Measurements from ENCODE around the gene PLCG2.

Gene PLCG2

DNA sequence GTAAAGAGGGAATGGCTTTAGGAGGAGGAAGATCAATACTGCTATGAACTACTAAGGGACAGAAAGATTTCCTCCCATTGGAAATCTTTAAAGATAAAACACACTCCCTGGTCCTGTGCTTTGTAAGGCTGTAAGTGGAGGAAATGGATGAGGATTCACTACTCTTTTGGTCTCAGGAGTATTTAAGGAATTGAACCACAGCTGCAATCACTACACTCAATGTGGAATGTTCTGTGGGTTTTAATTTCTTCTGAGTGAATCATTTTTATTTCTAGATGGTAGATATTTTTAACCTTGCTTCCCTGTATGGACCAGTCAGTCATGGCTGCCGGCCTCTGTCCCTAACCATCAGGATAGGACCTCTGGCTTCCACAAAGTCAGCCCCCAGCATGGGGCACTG is 166.6 kb downstream of the PLCG2 start:
- no peak; the same call in 2 of the 3 replicates for ATAC-seq
- TF ChIP-seq ZFP30 (CRISPR knock-in tag; IDR thresholded peaks at IDR 0.05) (no peak), CSRNP3 (CRISPR knock-in tag; IDR thresholded peaks at IDR 0.05) (no peak), CREB5 (CRISPR knock-in tag; IDR thresholded peaks at IDR 0.05; ENCODE audit: low read depth) (no peak), CSDC2 (CRISPR knock-in tag; IDR thresholded peaks at IDR 0.05) (no peak), PPARA (CRISPR knock-in tag; IDR thresholded peaks at IDR 0.05; ENCODE audit: borderline replicate concordance) (no peak), RARB (CRISPR knock-in tag; IDR thresholded peaks at IDR 0.05) (no peak), OSR1 (CRISPR knock-in tag; IDR thresholded peaks at IDR 0.05) (no peak)

DNA sequence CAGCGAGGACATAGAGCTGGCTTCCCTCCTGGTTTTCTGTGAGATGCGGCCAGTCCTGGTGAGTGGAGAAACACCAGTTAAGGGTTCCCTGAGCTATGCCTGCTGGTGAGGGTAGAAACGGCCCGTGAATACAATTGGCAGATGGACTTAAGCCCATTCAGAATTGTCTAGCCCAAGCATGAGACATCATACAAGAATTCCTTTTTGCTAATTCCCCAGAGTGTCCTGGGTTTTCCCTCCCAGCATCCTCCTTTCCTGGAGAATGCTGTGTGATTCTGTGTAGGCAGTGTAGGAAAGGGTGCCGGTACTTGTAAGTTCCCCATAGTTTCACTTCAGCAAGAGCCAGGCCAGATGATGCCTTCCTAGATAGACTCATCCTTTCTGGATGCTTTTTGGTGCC is 167.1 kb downstream of the PLCG2 start:
- TF ChIP-seq TOX (CRISPR knock-in tag; IDR thresholded peaks at IDR 0.05; ENCODE audit: borderline replicate concordance) (no peak), CSDC2 (CRISPR knock-in tag; IDR thresholded peaks at IDR 0.05) (no peak), RARB (CRISPR knock-in tag; IDR thresholded peaks at IDR 0.05) (no peak), ARNTL (CRISPR knock-in tag; IDR thresholded peaks at IDR 0.05; ENCODE audit: borderline replicate concordance, low read depth) (no peak), ZC3H10 (CRISPR knock-in tag; IDR thresholded peaks at IDR 0.05) (no peak), ESRRG (CRISPR knock-in tag; IDR thresholded peaks at IDR 0.05) (no peak), CSRNP3 (CRISPR knock-in tag; IDR thresholded peaks at IDR 0.05) (no peak), PATZ1 (CRISPR knock-in tag; IDR thresholded peaks at IDR 0.05; ENCODE audit: borderline replicate concordance) (no peak), OSR1 (CRISPR knock-in tag; IDR thresholded peaks at IDR 0.05) (no peak), CREB5 (CRISPR knock-in tag; IDR thresholded peaks at IDR 0.05; ENCODE audit: low read depth) (no peak), BACH2 (CRISPR knock-in tag; IDR thresholded peaks at IDR 0.05; ENCODE audit: borderline replicate concordance) (no peak), ZNF565 (CRISPR knock-in tag; conservative IDR thresholded peaks at IDR 0.05; ENCODE audit: low read depth) (no peak), TSHZ2 (CRISPR knock-in tag; IDR thresholded peaks at IDR 0.05) (no peak), ZFP3 (CRISPR knock-in tag; IDR thresholded peaks at IDR 0.05) (no peak), GLIS3 (CRISPR knock-in tag; IDR thresholded peaks at IDR 0.05) (no peak)
- TF ChIP-seq, protein P1, sequence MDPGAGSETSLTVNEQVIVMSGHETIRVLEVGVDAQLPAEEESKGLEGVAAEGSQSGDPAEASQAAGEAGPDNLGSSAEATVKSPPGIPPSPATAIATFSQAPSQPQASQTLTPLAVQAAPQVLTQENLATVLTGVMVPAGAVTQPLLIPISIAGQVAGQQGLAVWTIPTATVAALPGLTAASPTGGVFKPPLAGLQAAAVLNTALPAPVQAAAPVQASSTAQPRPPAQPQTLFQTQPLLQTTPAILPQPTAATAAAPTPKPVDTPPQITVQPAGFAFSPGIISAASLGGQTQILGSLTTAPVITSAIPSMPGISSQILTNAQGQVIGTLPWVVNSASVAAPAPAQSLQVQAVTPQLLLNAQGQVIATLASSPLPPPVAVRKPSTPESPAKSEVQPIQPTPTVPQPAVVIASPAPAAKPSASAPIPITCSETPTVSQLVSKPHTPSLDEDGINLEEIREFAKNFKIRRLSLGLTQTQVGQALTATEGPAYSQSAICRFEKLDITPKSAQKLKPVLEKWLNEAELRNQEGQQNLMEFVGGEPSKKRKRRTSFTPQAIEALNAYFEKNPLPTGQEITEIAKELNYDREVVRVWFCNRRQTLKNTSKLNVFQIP (CRISPR knock-in tag; IDR thresholded peaks at IDR 0.05; ENCODE audit: borderline replicate concordance, low read depth) = no peak
- peak; percentile 36; the same call in 2 of the 3 replicates for ATAC-seq
